Measurements from ENCODE around the gene LUZP2.

LUZP2 gene

GRCh38 chr11:24496736-24497725 lies at the start of gene LUZP2:
Gene LUZP2, plus strand, starts transcription at chr11:24497053.
- H3K27ac ChIP-seq: peak within 1 kb of the TSS; percentile 67
- TF ChIP-seq CTCF (IDR thresholded peaks at IDR 0.05) (peak; percentile 38), ZFX (IDR thresholded peaks at IDR 0.05; ENCODE audit: borderline replicate concordance) (no peak)

GRCh38 chr11:24453129-24453718 lies 43.6 kb upstream of the LUZP2 start:
- no peak overlapping the region for H3K27ac ChIP-seq
- TF ChIP-seq ZFX (IDR thresholded peaks at IDR 0.05; ENCODE audit: borderline replicate concordance) (no peak), CTCF (IDR thresholded peaks at IDR 0.05) (no peak)

- TF ChIP-seq ZFX (IDR thresholded peaks at IDR 0.05; ENCODE audit: borderline replicate concordance) (no peak), CTCF (IDR thresholded peaks at IDR 0.05) (no peak)
- H3K27ac ChIP-seq: no peak overlapping the region
These were observed 38.9 kb upstream of the LUZP2 start for GRCh38 chr11:24457985-24458384.

GRCh38 chr11:24470431-24470830 lies 26.4 kb upstream of the LUZP2 start:
- H3K27ac ChIP-seq: no peak overlapping the region
- TF ChIP-seq ZFX (IDR thresholded peaks at IDR 0.05; ENCODE audit: borderline replicate concordance) (no peak), CTCF (IDR thresholded peaks at IDR 0.05) (no peak)

GRCh38 chr11:24471084-24471483 lies 25.8 kb upstream of the LUZP2 start:
- TF ChIP-seq ZFX (IDR thresholded peaks at IDR 0.05; ENCODE audit: borderline replicate concordance) (no peak), CTCF (IDR thresholded peaks at IDR 0.05) (no peak)
- H3K27ac ChIP-seq: no peak overlapping the region

GRCh38 chr11:24478718-24479117 lies 18.1 kb upstream of the LUZP2 start:
- no peak overlapping the region for H3K27ac ChIP-seq
- TF ChIP-seq CTCF (IDR thresholded peaks at IDR 0.05): no peak
- TF ChIP-seq ZFX (IDR thresholded peaks at IDR 0.05; ENCODE audit: borderline replicate concordance): no peak

GRCh38 chr11:24489477-24489876 lies 7.4 kb upstream of the LUZP2 start:
- TF ChIP-seq ZFX (IDR thresholded peaks at IDR 0.05; ENCODE audit: borderline replicate concordance): no peak
- no peak for TF ChIP-seq CTCF (IDR thresholded peaks at IDR 0.05)

More at GRCh38 chr11:24489477-24489876, 7.4 kb upstream of the LUZP2 start:
- no peak overlapping the region for H3K27ac ChIP-seq

Data from 22Rv1 (cell line).